Stimulated activated CD4-positive, alpha-beta T cell treated with anti-CD3 and anti-CD28 coated beads, TNF-alpha, amount 100 ng/mL, for 4 hours (primary cell): ENCODE data around the gene FBLN2.

Experiments
- DNase-seq, 3 experiments: peaks; one replicate each; pipeline ENCODE4 v3.0.0-alpha.2; 2020; ENCODE audit warnings: low read depth in 3 of 3

Gene FBLN2

GRCh38 chr3:13605555-13605954, 56.6 kb downstream of the FBLN2 start:
- DNase-seq, result no peak

GRCh38 chr3:13607821-13608597, 59.1 kb downstream of the FBLN2 start:
- DNase-seq, result no peak

- no peak for DNase-seq
These were observed 60.2 kb downstream of the FBLN2 start for GRCh38 chr3:13608969-13609725.

GRCh38 chr3:13610006-13610570, 61.2 kb downstream of the FBLN2 start:
- no peak for DNase-seq

GRCh38 chr3:13611221-13611620, 62.3 kb downstream of the FBLN2 start:
- DNase-seq, result no peak

- DNase-seq, result no peak
These were observed 63.9 kb downstream of the FBLN2 start for GRCh38 chr3:13612829-13613228.

GRCh38 chr3:13613343-13614190, 64.6 kb downstream of the FBLN2 start:
- DNase-seq, result no peak

GRCh38 chr3:13614607-13615006, 65.7 kb downstream of the FBLN2 start:
- DNase-seq, result no peak

GRCh38 chr3:13615019-13615528, 66.1 kb downstream of the FBLN2 start:
- DNase-seq, result no peak

GRCh38 chr3:13616359-13616758, 67.4 kb downstream of the FBLN2 start:
- no peak for DNase-seq

GRCh38 chr3:13617097-13617738, 68.3 kb downstream of the FBLN2 start:
- no peak for DNase-seq

GRCh38 chr3:13617981-13618380, 69.1 kb downstream of the FBLN2 start:
- no peak for DNase-seq

- DNase-seq, result no peak
These were observed 69.9 kb downstream of the FBLN2 start for GRCh38 chr3:13618836-13619235.

- no peak for DNase-seq
These were observed 70.8 kb downstream of the FBLN2 start for GRCh38 chr3:13619661-13620230.

- no peak for DNase-seq
These were observed 71.4 kb downstream of the FBLN2 start for GRCh38 chr3:13620281-13620680.

GRCh38 chr3:13620776-13621365, 71.9 kb downstream of the FBLN2 start:
- no peak for DNase-seq

- DNase-seq, result no peak
These were observed 72.7 kb downstream of the FBLN2 start for GRCh38 chr3:13621381-13622221.

GRCh38 chr3:13622356-13622755, 73.4 kb downstream of the FBLN2 start:
- DNase-seq, result no peak

- no peak for DNase-seq
These were observed 74.3 kb downstream of the FBLN2 start for GRCh38 chr3:13623101-13623654.
